WTC11 (cell line): ENCODE measurements around the gene SECISBP2L. TPM values are rescaled to one million over a fixed set of nuclear protein-coding genes. Genes with fewer than 3 reads are reported as not detected.
"Not testable (repeated sequence)": the region's sequence is repeated elsewhere in the genome, so short reads cannot be mapped to it uniquely, and the experiment has no call there.

ENCODE experiments used
- ATAC-seq: fragments of 200-7000 bp; cut with Tn5 transposase; 2 replicates; pipeline ENCODE4 v1.10.0; 2021; ENCODE audit warnings: mild to moderate bottlenecking, moderate library complexity
- CTCF ChIA-PET: fragments of 300-600 bp; sonication (Branson Sonifier 250); formaldehyde crosslinking; loops from one replicate; lab custom pipeline; 2021; ENCODE audit warnings: antibody characterized with exemption; lab: Charles Lee
- POLR2A ChIA-PET: fragments of 350-600 bp; sonication (Branson Sonifier 250); formaldehyde crosslinking; loops from one replicate; lab custom pipeline; 2021; ENCODE audit warnings: antibody characterized with exemption; lab: Charles Lee
- DNase-seq: peaks from one replicate; pipeline ENCODE4 v3.0.0; 2021; ENCODE audit warnings: low spot score
- H3K27ac Mint-ChIP-seq: 2 replicates; pipeline ENCODE4 v1.8.0; 2021; ENCODE audit warnings: mixed read lengths
- H3K27me3 Mint-ChIP-seq: 2 replicates; pipeline ENCODE4 v1.8.0; 2021; ENCODE audit warnings: low read depth, mild to moderate bottlenecking, moderate library complexity, mixed read lengths
- H3K36me3 Mint-ChIP-seq: 2 replicates; pipeline ENCODE4 v1.8.0; 2021; ENCODE audit warnings: mixed read lengths
- H3K4me1 Mint-ChIP-seq: 2 replicates; pipeline ENCODE4 v1.8.0; 2022; ENCODE audit warnings: mixed read lengths
- H3K4me3 Mint-ChIP-seq: 2 replicates; pipeline ENCODE4 v1.8.0; 2021; ENCODE audit warnings: mild to moderate bottlenecking, moderate library complexity, mixed read lengths
- H3K9me3 Mint-ChIP-seq: 2 replicates; pipeline ENCODE4 v1.8.0; 2021; ENCODE audit warnings: mixed read lengths
- CBFB ChIP-seq: sonication (generic); formaldehyde crosslinking; IDR thresholded peaks from 2 replicates; pipeline ENCODE4 v1.8.1; 2022; ENCODE audit warnings: mild to moderate bottlenecking, low read depth, missing genetic modification reagents
- CDX4 ChIP-seq: fragments of 250-450 bp; sonication (Bioruptor Pico); IDR thresholded peaks from 2 replicates; pipeline ENCODE4 v1.9.0; 2021; ENCODE audit warnings: moderate library complexity, mild to moderate bottlenecking, inconsistent platforms, borderline replicate concordance
- CREB1 ChIP-seq: sonication (generic); formaldehyde crosslinking; IDR thresholded peaks from 2 replicates; pipeline ENCODE4 v1.8.0; 2023; ENCODE audit warnings: mild to moderate bottlenecking, missing genetic modification reagents
- ESRRA ChIP-seq: sonication (generic); formaldehyde crosslinking; IDR thresholded peaks from 2 replicates; pipeline ENCODE4 v1.8.1; 2022; ENCODE audit warnings: mild to moderate bottlenecking, missing genetic modification reagents, borderline replicate concordance
- FOXK1 ChIP-seq: sonication (generic); formaldehyde crosslinking; IDR thresholded peaks from 2 replicates; pipeline ENCODE4 v1.8.0; 2022; ENCODE audit warnings: mild to moderate bottlenecking, moderate library complexity, missing genetic modification reagents
- HMGA2 ChIP-seq: fragments of 250-450 bp; sonication (Bioruptor Pico); IDR thresholded peaks from 2 replicates; pipeline ENCODE4 v1.4.0; 2021; ENCODE audit warnings: mild to moderate bottlenecking, moderate library complexity
- MYBL2 ChIP-seq: sonication (generic); formaldehyde crosslinking; IDR thresholded peaks from 2 replicates; pipeline ENCODE4 v1.8.1; 2023; ENCODE audit warnings: mild to moderate bottlenecking, moderate library complexity, missing genetic modification reagents
- NFE2L1 ChIP-seq: sonication (generic); formaldehyde crosslinking; IDR thresholded peaks from 2 replicates; pipeline ENCODE4 v1.8.1; 2023; ENCODE audit warnings: missing genetic modification reagents
- PRDM15 ChIP-seq: sonication (generic); formaldehyde crosslinking; IDR thresholded peaks from 2 replicates; pipeline ENCODE4 v1.8.0; 2022; ENCODE audit warnings: missing genetic modification reagents
- RORB ChIP-seq: fragments of 250-450 bp; sonication (Bioruptor Pico); IDR thresholded peaks from 2 replicates; pipeline ENCODE4 v1.9.0; 2021; ENCODE audit warnings: mild to moderate bottlenecking
- SMAD3 ChIP-seq: sonication (generic); formaldehyde crosslinking; IDR thresholded peaks from 2 replicates; pipeline ENCODE4 v1.8.0; 2022; ENCODE audit warnings: missing genetic modification reagents, mild to moderate bottlenecking, borderline replicate concordance
- SMAD4 ChIP-seq: sonication (generic); formaldehyde crosslinking; IDR thresholded peaks from 2 replicates; pipeline ENCODE4 v1.8.0; 2022; ENCODE audit warnings: mild to moderate bottlenecking, missing genetic modification reagents
- STAT6 ChIP-seq: sonication (generic); formaldehyde crosslinking; conservative IDR thresholded peaks from 2 replicates; pipeline ENCODE4 v1.8.1; 2023; ENCODE audit warnings: mild to moderate bottlenecking, low read depth, missing genetic modification reagents, moderate library complexity
- TEAD1 ChIP-seq: sonication (generic); formaldehyde crosslinking; IDR thresholded peaks from 2 replicates; pipeline ENCODE4 v1.8.0; 2022; ENCODE audit warnings: mild to moderate bottlenecking, missing genetic modification reagents
- TP53 ChIP-seq: sonication (generic); formaldehyde crosslinking; IDR thresholded peaks from 2 replicates; pipeline ENCODE4 v1.8.1; 2023; ENCODE audit warnings: mild to moderate bottlenecking, missing genetic modification reagents
- ZNF121 ChIP-seq: sonication (generic); formaldehyde crosslinking; IDR thresholded peaks from 2 replicates; pipeline ENCODE4 v1.8.0; 2023; ENCODE audit warnings: missing genetic modification reagents
- ZNF263 ChIP-seq: sonication (generic); formaldehyde crosslinking; IDR thresholded peaks from 2 replicates; pipeline ENCODE4 v1.8.1; 2022; ENCODE audit warnings: low read depth, mild to moderate bottlenecking, moderate library complexity, missing genetic modification reagents
- ZNF281 ChIP-seq: sonication (generic); formaldehyde crosslinking; IDR thresholded peaks from 2 replicates; pipeline ENCODE4 v1.8.0; 2023; ENCODE audit warnings: mild to moderate bottlenecking, missing genetic modification reagents
- total RNA-seq: library from RNA; stranded (reverse); gene quantifications from 3 replicates; pipeline ENCODE4 v1.2.3, GENCODE V29; 2021
- TF ChIP-seq, protein P1 (sequence below): fragments of 250-450 bp; sonication (Bioruptor Pico); IDR thresholded peaks from 2 replicates; pipeline ENCODE4 v1.9.0; 2021; ENCODE audit warnings: mild to moderate bottlenecking
- TF ChIP-seq, protein P2 (sequence below): sonication (generic); formaldehyde crosslinking; IDR thresholded peaks from 2 replicates; pipeline ENCODE4 v1.8.0; 2023; ENCODE audit warnings: missing genetic modification reagents

The SECISBP2L gene
- total RNA-seq, 1 experiment from 2014 or later: 30.4 TPM

DNA sequence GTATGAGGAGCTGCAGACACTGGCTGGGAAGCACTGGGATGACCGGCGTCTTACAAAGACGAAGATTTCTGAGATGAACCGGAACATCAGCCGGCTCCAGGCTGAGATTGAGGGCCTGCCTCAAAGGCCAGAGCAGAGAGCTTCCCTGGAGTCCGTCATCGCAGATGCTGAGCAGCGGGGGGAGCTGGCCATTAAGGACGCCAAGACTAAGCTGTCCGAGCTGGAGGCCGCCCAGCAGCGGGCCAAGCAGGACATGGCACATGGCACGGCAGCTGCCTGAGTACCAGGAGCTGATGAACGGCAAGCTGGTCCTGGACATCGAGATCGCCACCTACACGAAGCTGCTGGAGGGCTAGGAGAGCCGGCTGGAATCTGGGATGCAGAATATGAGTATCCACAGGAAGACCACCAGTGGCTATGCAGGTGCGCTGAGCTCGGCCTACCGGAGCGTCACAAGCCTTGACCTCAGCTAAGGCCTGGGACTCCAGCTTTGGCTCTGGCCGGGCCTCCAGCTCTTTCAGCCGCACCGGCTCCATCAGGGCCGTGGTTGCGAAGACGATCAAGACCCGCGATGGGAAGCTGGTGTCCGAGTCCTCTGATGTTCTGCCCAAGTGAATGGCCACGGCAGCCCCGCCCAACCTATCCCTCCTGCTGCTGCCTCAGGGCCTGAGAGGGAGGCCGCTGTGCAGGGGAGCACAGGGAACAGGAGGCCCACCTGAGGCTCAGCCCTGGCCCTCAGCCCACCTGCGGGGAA is 73.3 kb downstream of the SECISBP2L start (continued):
- TF ChIP-seq PRDM15: no peak

DNA sequence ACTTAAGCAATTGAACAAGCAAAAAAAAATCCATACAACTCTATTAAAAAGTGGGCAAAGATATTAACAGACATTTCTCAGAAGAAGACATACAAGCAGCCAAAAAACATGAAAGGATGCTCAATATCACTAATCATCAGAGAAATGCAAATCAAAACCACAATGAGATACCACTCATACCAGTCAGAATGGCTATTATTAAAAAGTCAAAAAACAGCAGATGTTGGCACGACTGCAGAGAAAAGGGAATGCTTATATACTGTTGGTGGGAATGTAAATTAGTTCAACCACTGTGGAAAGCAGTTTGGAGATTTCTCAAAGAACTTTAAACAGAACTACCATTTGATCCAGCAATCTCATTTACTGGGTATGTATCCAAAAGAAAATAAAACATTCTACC is 75.3 kb downstream of the SECISBP2L start:
- DNase-seq, H3K9me3 Mint-ChIP-seq, H3K36me3 Mint-ChIP-seq, H3K27ac Mint-ChIP-seq, H3K4me1 Mint-ChIP-seq, H3K4me3 Mint-ChIP-seq, H3K27me3 Mint-ChIP-seq, ATAC-seq, POLR2A ChIA-PET: not testable (repeated sequence)
- CTCF ChIA-PET: interaction anchor here (1.0 kb wide), 1 partner anchor 8 kb away, joined by 3 read pairs; no protein-coding TSS in a partner anchor

DNA sequence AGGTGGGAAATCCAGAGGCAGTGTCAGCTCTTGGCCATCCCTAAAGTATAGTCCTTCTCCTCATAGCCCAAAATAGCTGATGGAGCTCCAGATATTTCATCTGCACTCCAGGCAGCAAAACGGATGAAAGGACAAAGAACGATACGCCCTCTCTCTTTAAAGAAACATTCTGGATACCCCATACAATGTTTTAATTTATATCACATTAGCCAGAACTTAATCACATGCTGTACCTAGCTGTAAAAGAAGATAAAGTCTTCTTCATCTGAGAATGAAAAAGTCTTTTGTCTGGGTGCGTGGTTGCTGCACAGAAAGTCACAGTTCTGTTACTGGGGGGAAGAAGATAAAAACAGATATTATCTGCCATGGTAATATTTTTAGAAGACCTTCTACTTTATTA is 78.2 kb downstream of the SECISBP2L start:
- no peak for DNase-seq
- Mint-ChIP-seq H3K4me1 (peaks cover 13% of the 10 kb centered on the region), H3K4me3 (no peak overlapping the region), H3K9me3 (no peaks in the 10 kb centered on the region), H3K27me3 (peaks cover 15% of the 10 kb centered on the region), H3K36me3 (no peaks in the 10 kb centered on the region), H3K27ac (no peak overlapping the region)
- TF ChIP-seq FOXK1 (CRISPR knock-in tag) (no peak), STAT6 (no peak), ESRRA (CRISPR knock-in tag) (no peak), RORB (CRISPR knock-in tag) (no peak), MYBL2 (CRISPR knock-in tag) (no peak), SMAD3 (CRISPR knock-in tag) (no peak), ZNF281 (CRISPR knock-in tag) (no peak), NFE2L1 (CRISPR knock-in tag) (no peak), CDX4 (CRISPR knock-in tag) (no peak), ZNF121 (CRISPR knock-in tag) (no peak), ZNF263 (CRISPR knock-in tag) (no peak), TEAD1 (CRISPR knock-in tag) (no peak), CBFB (CRISPR knock-in tag) (no peak), CREB1 (CRISPR knock-in tag) (no peak), HMGA2 (no peak), TP53 (no peak), SMAD4 (CRISPR knock-in tag) (no peak)
- TF ChIP-seq, protein P1, sequence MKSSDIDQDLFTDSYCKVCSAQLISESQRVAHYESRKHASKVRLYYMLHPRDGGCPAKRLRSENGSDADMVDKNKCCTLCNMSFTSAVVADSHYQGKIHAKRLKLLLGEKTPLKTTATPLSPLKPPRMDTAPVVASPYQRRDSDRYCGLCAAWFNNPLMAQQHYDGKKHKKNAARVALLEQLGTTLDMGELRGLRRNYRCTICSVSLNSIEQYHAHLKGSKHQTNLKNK (CRISPR knock-in tag): no peak
- TF ChIP-seq, protein P2, sequence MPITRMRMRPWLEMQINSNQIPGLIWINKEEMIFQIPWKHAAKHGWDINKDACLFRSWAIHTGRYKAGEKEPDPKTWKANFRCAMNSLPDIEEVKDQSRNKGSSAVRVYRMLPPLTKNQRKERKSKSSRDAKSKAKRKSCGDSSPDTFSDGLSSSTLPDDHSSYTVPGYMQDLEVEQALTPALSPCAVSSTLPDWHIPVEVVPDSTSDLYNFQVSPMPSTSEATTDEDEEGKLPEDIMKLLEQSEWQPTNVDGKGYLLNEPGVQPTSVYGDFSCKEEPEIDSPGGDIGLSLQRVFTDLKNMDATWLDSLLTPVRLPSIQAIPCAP: no peak
- no peak for ATAC-seq
- POLR2A ChIA-PET: no interaction called here
- CTCF ChIA-PET: no interaction called here
